Kidney epithelial cell (primary cell): Measurements from ENCODE around the gene B3GAT3. TPM values are rescaled to one million over a fixed set of nuclear protein-coding genes. Genes with fewer than 3 reads are reported as not detected.
"Not testable (repeated sequence)": the region's sequence is repeated elsewhere in the genome, so short reads cannot be mapped to it uniquely, and the experiment has no call there.

Source experiments
- DNase-seq: peaks from one replicate; pipeline ENCODE4 v3.0.0-alpha.2; 2010; ENCODE audit warnings: low read depth
- H3K27me3 ChIP-seq: 2 replicates; pipeline ENCODE4 v1.6.0; 2011; ENCODE audit warnings: low read length; ENCODE audit not compliant: control insufficient read depth, insufficient read depth
- H3K36me3 ChIP-seq: 2 replicates; pipeline ENCODE4 v1.5.1; 2011; ENCODE audit warnings: low read length; ENCODE audit not compliant: control insufficient read depth, insufficient read depth
- H3K4me3 ChIP-seq: 2 replicates; pipeline ENCODE4 v1.5.1; 2011; ENCODE audit warnings: low read depth, mild to moderate bottlenecking, control low read depth, low read length
- total RNA-seq: library from RNA; depleted of rRNA; stranded (reverse); fragments of >200 nt; gene quantifications from 2 replicates; pipeline ENCODE4 v1.2.3, GENCODE V29; 2015
- TF ChIP-seq, protein P1 (sequence below): IDR thresholded peaks from 2 replicates; pipeline ENCODE4 v1.5.1; 2011; ENCODE audit warnings: mild to moderate bottlenecking, moderate library complexity, low read length, control low read depth, inconsistent platforms; ENCODE audit not compliant: insufficient read depth, poor library complexity, severe bottlenecking

Gene B3GAT3
- total RNA-seq, 1 donor from 2014 or later = 68.7 TPM

DNA sequence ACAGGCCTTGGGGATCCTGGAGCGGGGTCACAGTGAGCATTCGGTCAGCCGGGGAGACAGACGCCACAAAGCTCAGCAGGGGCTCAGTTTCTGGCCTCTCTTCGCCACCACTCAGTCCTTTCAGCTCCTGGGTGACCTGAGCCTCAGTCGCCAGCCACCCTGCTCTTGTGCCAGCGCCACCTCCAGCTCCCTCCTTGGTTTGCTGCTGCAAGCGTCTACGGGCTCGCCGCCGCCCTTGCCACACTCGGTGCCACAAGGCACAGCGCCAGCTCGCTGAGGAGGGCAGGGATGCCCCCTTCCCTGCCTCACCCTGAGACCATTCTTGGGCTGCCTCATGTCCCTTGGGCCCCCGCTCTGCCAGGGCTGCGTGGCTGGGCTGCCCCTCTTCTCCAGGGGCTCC, 46.6 kb downstream of the B3GAT3 start:
- Histone ChIP-seq H3K27me3 (no peaks in the 10 kb centered on the region), H3K36me3 (peaks cover 6% of the 10 kb centered on the region), H3K4me3 (peak overlapping the region; percentile 49)
- TF ChIP-seq, protein P1, sequence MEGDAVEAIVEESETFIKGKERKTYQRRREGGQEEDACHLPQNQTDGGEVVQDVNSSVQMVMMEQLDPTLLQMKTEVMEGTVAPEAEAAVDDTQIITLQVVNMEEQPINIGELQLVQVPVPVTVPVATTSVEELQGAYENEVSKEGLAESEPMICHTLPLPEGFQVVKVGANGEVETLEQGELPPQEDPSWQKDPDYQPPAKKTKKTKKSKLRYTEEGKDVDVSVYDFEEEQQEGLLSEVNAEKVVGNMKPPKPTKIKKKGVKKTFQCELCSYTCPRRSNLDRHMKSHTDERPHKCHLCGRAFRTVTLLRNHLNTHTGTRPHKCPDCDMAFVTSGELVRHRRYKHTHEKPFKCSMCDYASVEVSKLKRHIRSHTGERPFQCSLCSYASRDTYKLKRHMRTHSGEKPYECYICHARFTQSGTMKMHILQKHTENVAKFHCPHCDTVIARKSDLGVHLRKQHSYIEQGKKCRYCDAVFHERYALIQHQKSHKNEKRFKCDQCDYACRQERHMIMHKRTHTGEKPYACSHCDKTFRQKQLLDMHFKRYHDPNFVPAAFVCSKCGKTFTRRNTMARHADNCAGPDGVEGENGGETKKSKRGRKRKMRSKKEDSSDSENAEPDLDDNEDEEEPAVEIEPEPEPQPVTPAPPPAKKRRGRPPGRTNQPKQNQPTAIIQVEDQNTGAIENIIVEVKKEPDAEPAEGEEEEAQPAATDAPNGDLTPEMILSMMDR = no peak
- DNase-seq = no peak

DNA sequence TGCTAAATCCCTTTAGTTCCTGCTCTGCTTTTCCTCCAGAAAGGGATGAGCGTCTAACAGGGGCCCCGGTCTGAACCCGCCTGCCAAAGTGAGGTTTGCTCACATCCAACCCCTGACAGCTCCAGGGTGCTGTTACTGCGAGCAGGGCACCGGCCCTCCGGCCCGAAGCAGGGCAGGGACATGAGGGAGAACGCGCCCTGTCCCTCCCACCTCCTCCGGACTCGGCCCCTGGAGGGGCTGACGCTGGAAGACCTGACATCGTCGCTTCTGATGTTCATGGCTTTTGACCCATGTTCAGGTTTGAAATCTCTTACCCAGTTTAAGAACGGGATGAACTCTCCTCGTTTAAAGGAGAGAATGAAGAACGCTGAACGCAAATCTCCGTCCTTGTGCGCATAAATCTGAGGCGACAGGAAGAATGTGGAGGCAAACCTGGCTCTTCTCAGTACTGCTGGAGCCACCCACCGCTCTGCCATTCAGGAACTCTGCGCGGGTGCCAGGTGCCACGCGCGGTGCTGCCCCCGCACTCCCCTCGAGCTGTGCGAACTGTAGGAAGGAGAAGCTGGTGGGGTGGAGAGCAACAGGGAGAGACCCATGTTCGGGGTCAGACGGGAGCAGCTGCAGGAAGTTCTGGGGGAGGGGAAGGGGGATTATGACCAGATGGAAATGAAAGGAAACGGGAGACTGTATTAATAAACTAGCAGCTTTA, 47.3 kb downstream of the B3GAT3 start:
- H3K36me3 ChIP-seq = peaks cover 6% of the 10 kb centered on the region
- TF ChIP-seq, protein P1 = no peak
- no peak for DNase-seq

DNA sequence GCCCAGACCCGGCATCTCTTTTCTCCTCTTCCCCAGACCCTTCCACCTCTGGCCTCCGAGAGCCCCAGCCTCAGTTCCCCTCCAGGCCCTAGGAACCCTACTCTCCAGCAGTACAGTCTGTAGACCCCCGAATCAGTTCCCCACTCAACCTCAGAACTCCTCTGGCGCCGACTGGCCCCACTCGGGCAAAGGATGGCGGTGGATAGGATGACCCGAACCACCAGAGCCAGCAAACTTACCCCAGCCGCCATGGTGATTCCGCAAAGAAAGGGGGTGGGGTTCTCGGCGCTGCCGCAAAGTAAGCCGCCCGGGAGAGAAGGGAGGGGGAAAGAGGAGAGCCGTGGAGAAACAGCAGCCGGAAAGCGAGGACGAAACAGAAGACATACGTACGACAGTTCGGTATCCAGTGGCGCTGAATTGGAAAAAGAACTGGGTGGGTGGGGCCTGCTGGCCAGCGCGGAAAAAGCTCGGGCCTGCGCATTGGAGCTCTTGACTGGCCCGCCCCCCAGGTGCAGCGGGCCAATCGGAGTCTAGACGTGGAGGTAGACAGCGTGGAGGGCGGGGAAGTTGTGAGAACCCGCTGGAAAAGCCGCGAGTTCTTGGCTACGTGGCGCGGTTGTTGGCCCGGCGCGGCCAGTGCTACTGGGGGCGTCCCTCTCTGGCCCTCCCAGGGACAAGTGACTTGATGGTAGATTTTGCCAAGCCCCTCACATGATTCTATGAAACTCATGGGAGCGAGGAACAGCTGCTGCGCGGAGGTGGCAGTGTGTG, 48.0 kb downstream of the B3GAT3 start, which contains the start of gene EEF1G:
Gene EEF1G (minus strand): TSS at position 300 of the 771 bp plus-strand sequence. CDS start 49 bp downstream, at position 251.
- TF ChIP-seq, protein P1 = no peak
- DNase-seq = peak; percentile 100
- H3K4me3 ChIP-seq = peak within 1 kb of the TSS; percentile 86
- H3K27me3 ChIP-seq = no peaks in the 10 kb centered on the region
- peaks cover 6% of the 10 kb centered on the region for H3K36me3 ChIP-seq

More for the DNA sequence above, 47.3 kb downstream of the B3GAT3 start:
- peak overlapping the region; percentile 49 for H3K4me3 ChIP-seq
- H3K27me3 ChIP-seq = no peaks in the 10 kb centered on the region

DNA sequence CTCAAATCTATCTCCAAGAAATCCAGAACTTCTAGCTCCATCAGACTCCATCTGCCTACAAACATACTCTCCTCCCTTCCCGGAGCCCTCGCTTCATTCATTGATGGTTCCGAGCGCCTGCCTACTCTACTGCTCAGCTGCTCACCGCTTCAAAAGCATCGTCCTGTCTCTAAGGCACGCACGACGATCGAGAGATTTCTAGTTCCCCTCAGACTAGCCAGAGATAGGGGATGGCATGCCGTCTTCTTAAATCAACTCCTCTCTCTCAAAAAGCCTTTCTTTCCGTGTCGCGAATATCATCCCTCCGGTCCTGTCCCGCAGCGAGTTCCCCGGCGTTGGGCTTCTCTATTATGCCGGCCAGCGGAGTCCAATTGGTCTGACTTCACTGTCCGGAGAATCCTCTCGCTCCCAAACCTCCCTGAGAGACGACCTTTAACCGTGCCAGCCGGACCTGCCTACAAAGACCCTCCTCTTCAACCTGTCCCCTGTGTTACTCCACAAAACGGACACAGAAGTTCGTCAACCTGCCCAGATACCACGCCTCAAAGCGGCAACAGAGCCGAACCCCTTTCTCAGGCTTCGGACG, 48.7 kb downstream of the B3GAT3 start:
- Histone ChIP-seq H3K4me3 (peak overlapping the region; percentile 86), H3K27me3 (no peaks in the 10 kb centered on the region), H3K36me3 (peaks cover 6% of the 10 kb centered on the region)
- DNase-seq = no peak
- TF ChIP-seq, protein P1 = no peak

DNA sequence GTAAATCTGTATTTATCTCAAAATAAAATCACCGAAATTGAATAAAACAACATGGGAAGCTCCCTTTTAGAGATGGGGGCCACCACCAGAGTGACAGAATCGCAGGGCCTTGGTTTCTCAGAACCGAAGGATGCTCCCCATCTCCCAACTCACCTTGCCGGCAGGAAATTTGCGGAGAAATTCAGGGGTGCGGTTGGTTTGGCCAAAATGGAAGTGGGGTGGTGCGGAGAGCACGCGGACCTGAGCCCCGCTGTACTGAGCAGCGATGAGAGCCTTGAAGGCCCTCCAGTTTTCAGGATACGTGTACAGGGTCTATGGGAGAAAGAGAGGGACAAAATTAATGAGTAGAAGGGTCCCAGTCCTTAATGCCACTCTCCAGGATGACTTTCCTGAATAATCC, 49.4 kb downstream of the B3GAT3 start:
- peaks cover 6% of the 10 kb centered on the region for H3K36me3 ChIP-seq
- H3K27me3 ChIP-seq = no peaks in the 10 kb centered on the region
- TF ChIP-seq, protein P1 = no peak
- H3K4me3 ChIP-seq = peak overlapping the region; percentile 86
- DNase-seq = no peak

DNA sequence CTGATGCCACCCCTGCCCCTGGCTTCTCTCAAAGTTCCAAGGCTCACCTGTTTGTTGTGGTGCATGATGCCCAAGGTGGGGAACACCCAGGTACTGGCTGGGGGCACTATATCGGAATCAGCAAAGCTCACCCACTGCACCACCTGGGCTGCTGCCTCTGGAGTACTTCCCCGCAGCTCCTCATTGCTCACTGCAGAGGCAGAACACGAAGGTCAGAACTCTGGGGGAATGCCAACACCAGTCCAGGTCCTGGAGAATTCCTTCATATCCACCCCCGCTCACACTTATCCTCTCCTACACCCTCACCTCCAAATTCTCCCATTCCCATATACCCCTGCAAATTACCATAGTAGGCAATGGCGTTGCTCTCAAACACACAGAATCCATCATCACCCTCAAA, 50.3 kb downstream of the B3GAT3 start:
- DNase-seq, H3K36me3 ChIP-seq, H3K4me3 ChIP-seq, H3K27me3 ChIP-seq: not testable (repeated sequence)

DNA sequence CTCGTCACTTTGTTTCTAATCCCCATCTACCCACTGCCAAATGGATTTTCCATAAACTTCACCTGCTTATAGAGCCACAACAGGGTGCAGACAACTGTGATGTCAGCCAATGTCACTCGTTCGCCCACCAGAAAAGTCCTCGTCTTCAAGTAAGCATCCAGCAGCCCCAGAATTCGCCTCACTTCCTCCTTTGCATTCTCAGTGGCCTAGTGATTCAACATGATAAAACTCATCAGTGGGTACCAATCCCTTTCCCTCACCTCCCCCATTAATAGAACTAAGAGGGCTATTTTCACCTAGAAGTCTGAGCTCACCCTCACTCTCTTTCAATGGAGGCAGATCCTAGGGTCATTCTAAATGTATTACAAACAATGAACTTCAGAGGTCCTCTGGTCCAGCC, 50.9 kb downstream of the B3GAT3 start:
- H3K36me3 ChIP-seq = not testable (repeated sequence)

More for the DNA sequence above, 50.9 kb downstream of the B3GAT3 start:
- H3K27me3 ChIP-seq, DNase-seq, H3K4me3 ChIP-seq: not testable (repeated sequence)
